Astrocyte (in vitro differentiated cells and primary cell): ENCODE results near the gene CCDC92B. TPM values are rescaled to one million over a fixed set of nuclear protein-coding genes. Genes with fewer than 3 reads are reported as not detected.

Experiments
- DNase-seq: peaks from one replicate; pipeline ENCODE4 v3.0.0-alpha.2; 2010; ENCODE audit warnings: low read depth
- FAIRE-seq: peaks from 2 replicates; lab custom pipeline; 2011; peaks lifted over from hg19 to GRCh38; lab: Jason Lieb, UNC
- H2AFZ ChIP-seq: 2 replicates; pipeline ENCODE4 v1.6.0; 2012; ENCODE audit warnings: low read depth, low read length, inconsistent platforms
- H3K27ac ChIP-seq: 2 replicates; pipeline ENCODE4 v1.5.1; 2011; ENCODE audit warnings: low read depth, low read length, inconsistent platforms
- H3K27me3 ChIP-seq: 2 replicates; pipeline ENCODE4 v1.6.0; 2011; ENCODE audit warnings: low read length, inconsistent platforms; ENCODE audit not compliant: insufficient read depth
- H3K36me3 ChIP-seq: 2 replicates; pipeline ENCODE4 v1.5.1; 2011; ENCODE audit warnings: low read length, inconsistent platforms; ENCODE audit not compliant: insufficient read depth
- H3K4me1 ChIP-seq: 2 replicates; pipeline ENCODE4 v1.5.1; 2011; ENCODE audit warnings: low read length, inconsistent platforms; ENCODE audit not compliant: insufficient read depth
- H3K4me2 ChIP-seq: 2 replicates; pipeline ENCODE4 v1.6.0; 2012; ENCODE audit warnings: low read length, inconsistent platforms
- H3K4me3 ChIP-seq: 2 replicates; pipeline ENCODE4 v1.5.1; 2011; ENCODE audit warnings: low read depth, mild to moderate bottlenecking, low read length, inconsistent platforms; ENCODE audit not compliant: insufficient read depth
- H3K79me2 ChIP-seq: 2 replicates; pipeline ENCODE4 v1.6.0; 2012; ENCODE audit warnings: mild to moderate bottlenecking, low read length, inconsistent platforms; ENCODE audit not compliant: insufficient read depth
- H3K9ac ChIP-seq: 2 replicates; pipeline ENCODE4 v1.6.0; 2012; ENCODE audit warnings: mild to moderate bottlenecking, low read length, inconsistent platforms
- H3K9me3 ChIP-seq: 2 replicates; pipeline ENCODE4 v1.5.1; 2012; ENCODE audit warnings: low read depth, mild to moderate bottlenecking, low read length, inconsistent platforms; ENCODE audit not compliant: insufficient read depth
- H4K20me1 ChIP-seq: 2 replicates; pipeline ENCODE4 v1.6.0; 2012; ENCODE audit warnings: low read length, inconsistent platforms; ENCODE audit not compliant: insufficient read depth
- H3K27ac Mint-ChIP-seq: one replicate; pipeline ENCODE4 v1.8.0; 2021; ENCODE audit warnings: mild to moderate bottlenecking, mixed read lengths; ENCODE audit not compliant: unreplicated experiment
- H3K27me3 Mint-ChIP-seq: one replicate; pipeline ENCODE4 v1.8.0; 2021; ENCODE audit warnings: low read depth, mixed read lengths; ENCODE audit not compliant: unreplicated experiment
- H3K36me3 Mint-ChIP-seq: one replicate; pipeline ENCODE4 v1.8.0; 2021; ENCODE audit warnings: low read depth, mixed read lengths; ENCODE audit not compliant: unreplicated experiment
- H3K4me1 Mint-ChIP-seq: one replicate; pipeline ENCODE4 v1.8.0; 2021; ENCODE audit warnings: low read depth, mixed read lengths; ENCODE audit not compliant: unreplicated experiment
- H3K4me3 Mint-ChIP-seq: one replicate; pipeline ENCODE4 v1.8.0; 2021; ENCODE audit warnings: mild to moderate bottlenecking, moderate library complexity, mixed read lengths; ENCODE audit not compliant: unreplicated experiment
- H3K9me3 Mint-ChIP-seq: one replicate; pipeline ENCODE4 v1.8.0; 2021; ENCODE audit warnings: mild to moderate bottlenecking, mixed read lengths; ENCODE audit not compliant: unreplicated experiment
- EZH2 ChIP-seq: IDR thresholded peaks from 2 replicates; pipeline ENCODE4 v1.6.1; 2012; ENCODE audit warnings: mild to moderate bottlenecking, low read length, inconsistent platforms; ENCODE audit not compliant: insufficient read depth
- total RNA-seq: library from RNA; stranded (reverse); gene quantifications from 2 replicates; pipeline ENCODE4 v1.2.1, GENCODE V29; 2021
- TF ChIP-seq, protein P1 (sequence below): IDR thresholded peaks from 2 replicates; pipeline ENCODE4 v1.5.1; 2011; ENCODE audit warnings: low read depth, mild to moderate bottlenecking, inconsistent platforms, low read length, moderate library complexity; ENCODE audit not compliant: insufficient read depth

The CCDC92B gene
- total RNA-seq, 1 donor from 2014 or later = 0.36 TPM

DNA sequence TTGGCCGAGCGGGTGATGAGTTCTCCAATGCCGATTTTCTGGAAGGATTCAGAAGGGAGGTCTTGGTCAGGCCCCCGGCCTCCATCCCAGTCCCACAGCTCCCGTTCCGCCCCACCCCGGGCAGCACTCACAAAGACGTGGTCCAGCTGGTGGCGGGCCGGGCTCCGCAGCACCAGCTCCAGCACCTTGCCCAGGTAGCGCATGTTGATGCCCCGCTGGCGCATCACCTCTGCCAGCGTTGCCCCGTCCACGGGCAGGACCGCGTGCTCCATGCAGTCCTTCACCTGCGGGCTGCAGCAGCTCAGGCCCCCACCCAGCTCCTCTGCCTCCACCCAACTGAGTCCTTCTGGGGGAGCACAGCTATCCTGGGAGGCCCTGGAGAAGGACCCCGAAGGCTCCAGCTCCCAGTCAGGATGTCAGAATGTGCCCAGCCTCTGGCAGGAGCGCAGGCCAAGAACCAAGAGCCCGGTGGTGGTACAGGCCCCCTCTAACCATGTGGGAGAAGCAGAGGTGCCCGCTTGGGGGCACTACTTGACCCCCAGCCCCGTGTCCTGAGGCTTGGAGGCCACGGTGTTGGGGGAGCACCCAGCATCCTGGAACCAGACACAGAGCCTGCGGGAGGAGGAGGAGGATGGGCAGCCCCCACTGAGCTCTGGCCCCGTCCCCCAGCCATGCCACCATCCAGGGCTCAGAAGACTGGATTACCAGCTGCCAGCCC is 54.0 kb downstream of the CCDC92B start:
- H3K4me1 ChIP-seq = no peaks in the 10 kb centered on the region
- no peak overlapping the region for H3K27ac ChIP-seq
- Mint-ChIP-seq H3K4me3 (no peak overlapping the region), H3K4me1 (no peaks in the 10 kb centered on the region), H3K36me3 (peaks cover 5% of the 10 kb centered on the region), H3K27ac (no peak overlapping the region), H3K9me3 (no peaks in the 10 kb centered on the region), H3K27me3 (no peaks in the 10 kb centered on the region)
- no peaks in the 10 kb centered on the region for H4K20me1 ChIP-seq
- FAIRE-seq = no peak
- no peak overlapping the region for H2AFZ ChIP-seq
- peaks cover 4% of the 10 kb centered on the region for H3K36me3 ChIP-seq
- TF ChIP-seq, protein P1, sequence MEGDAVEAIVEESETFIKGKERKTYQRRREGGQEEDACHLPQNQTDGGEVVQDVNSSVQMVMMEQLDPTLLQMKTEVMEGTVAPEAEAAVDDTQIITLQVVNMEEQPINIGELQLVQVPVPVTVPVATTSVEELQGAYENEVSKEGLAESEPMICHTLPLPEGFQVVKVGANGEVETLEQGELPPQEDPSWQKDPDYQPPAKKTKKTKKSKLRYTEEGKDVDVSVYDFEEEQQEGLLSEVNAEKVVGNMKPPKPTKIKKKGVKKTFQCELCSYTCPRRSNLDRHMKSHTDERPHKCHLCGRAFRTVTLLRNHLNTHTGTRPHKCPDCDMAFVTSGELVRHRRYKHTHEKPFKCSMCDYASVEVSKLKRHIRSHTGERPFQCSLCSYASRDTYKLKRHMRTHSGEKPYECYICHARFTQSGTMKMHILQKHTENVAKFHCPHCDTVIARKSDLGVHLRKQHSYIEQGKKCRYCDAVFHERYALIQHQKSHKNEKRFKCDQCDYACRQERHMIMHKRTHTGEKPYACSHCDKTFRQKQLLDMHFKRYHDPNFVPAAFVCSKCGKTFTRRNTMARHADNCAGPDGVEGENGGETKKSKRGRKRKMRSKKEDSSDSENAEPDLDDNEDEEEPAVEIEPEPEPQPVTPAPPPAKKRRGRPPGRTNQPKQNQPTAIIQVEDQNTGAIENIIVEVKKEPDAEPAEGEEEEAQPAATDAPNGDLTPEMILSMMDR = no peak
- no peak for TF ChIP-seq EZH2
- no peak overlapping the region for H3K9ac ChIP-seq
- no peak overlapping the region for H3K4me3 ChIP-seq
- no peaks in the 10 kb centered on the region for H3K27me3 ChIP-seq
- no peak for DNase-seq
- no peak overlapping the region for H3K4me2 ChIP-seq
- H3K79me2 ChIP-seq = no peaks in the 10 kb centered on the region
- H3K9me3 ChIP-seq = no peaks in the 10 kb centered on the region

DNA sequence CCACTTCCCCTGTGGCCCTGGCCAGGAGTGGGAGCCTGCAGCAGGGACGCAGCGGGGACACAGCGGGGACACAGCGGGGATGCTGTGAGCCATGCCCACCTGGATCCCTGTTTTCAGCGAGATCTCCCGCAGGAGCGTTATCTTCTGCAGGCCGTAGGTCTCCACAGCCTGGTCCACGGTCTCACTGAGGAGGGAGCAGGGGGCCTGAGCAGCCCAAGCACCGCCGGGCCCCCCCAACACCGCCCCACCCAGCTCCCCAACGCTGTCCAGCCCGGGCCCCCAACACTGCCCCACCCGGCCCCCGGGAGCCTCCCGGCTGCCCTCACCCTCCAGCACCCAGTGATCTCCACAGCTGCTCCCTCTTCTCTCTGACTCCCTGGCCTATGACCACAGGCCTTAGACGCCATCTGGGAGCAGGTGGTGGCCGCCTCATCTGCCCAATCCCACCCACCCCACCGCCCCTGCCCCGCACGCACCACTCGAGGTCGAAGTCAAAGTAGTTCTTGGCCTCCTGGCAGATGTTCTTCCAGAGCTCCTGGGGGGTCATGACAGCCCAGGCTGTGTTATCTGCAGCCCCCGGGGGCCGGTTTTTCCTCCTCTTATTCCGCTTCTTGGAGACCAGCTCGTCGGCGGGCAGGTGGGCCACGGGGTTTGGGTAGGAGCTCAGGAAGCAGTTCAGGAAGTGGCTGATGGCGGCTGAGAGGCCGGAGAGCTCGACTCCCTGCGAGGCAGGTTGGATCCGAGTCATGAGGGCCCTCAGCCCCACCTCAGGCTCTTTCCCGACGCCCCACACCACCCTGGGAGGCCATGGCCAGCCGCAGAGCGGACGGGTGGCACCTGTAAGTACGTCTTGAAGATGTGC is 54.8 kb downstream of the CCDC92B start:
- H4K20me1 ChIP-seq = peaks cover under 1% of the 10 kb centered on the region
- Mint-ChIP-seq H3K36me3 (peaks cover 5% of the 10 kb centered on the region), H3K9me3 (no peaks in the 10 kb centered on the region), H3K27me3 (no peaks in the 10 kb centered on the region), H3K4me3 (no peak overlapping the region), H3K27ac (no peak overlapping the region), H3K4me1 (no peaks in the 10 kb centered on the region)
- H3K27ac ChIP-seq = no peak overlapping the region
- H3K79me2 ChIP-seq = no peaks in the 10 kb centered on the region
- no peaks in the 10 kb centered on the region for H3K9me3 ChIP-seq
- no peak overlapping the region for H3K4me2 ChIP-seq
- FAIRE-seq = no peak
- H3K9ac ChIP-seq = no peak overlapping the region
- H3K4me1 ChIP-seq = no peaks in the 10 kb centered on the region
- peaks cover 4% of the 10 kb centered on the region for H3K36me3 ChIP-seq
- DNase-seq = no peak
- TF ChIP-seq EZH2 = no peak
- TF ChIP-seq, protein P1 = no peak
- no peak overlapping the region for H3K4me3 ChIP-seq
- H3K27me3 ChIP-seq = no peaks in the 10 kb centered on the region
- H2AFZ ChIP-seq = no peak overlapping the region
